CD14-positive monocyte (primary cell): Measurements from ENCODE around the gene PATJ. TPM values are rescaled to one million over a fixed set of nuclear protein-coding genes. Genes with fewer than 3 reads are reported as not detected.

Source experiments
- DNase-seq, 3 donors: peaks; one replicate each; pipeline ENCODE4 v3.0.0-alpha.2; 2011 to 2022
- H2AFZ ChIP-seq: 2 replicates; pipeline ENCODE4 v1.6.0; 2012; ENCODE audit warnings: mild to moderate bottlenecking, low read depth, low read length, inconsistent platforms; ENCODE audit not compliant: insufficient read depth, poor library complexity, severe bottlenecking
- H3K27ac ChIP-seq, 2 donors: 1 replicate in 1 of 2; 2 replicates in 1 of 2; pipeline ENCODE4 v1.5.1; 2012 to 2013; ENCODE audit warnings: low read length in 2 of 2, control low read depth in 1 of 2, inconsistent platforms in 1 of 2, low read depth in 1 of 2, mild to moderate bottlenecking in 1 of 2
- H3K27me3 ChIP-seq, 2 donors: one replicate each; pipeline versions ENCODE4 v1.6.0 to v1.6.1; 2011 to 2013; ENCODE audit warnings: low read length in 2 of 2; ENCODE audit not compliant: control insufficient read depth in 2 of 2, insufficient read depth in 2 of 2
- H3K36me3 ChIP-seq, 2 donors: replicated peaks in 1 of 2; 1 replicate in 1 of 2; 2 replicates in 1 of 2; pipeline versions ENCODE4 v1.5.1 to v1.6.1; 2012 to 2013; ENCODE audit warnings: low read length in 2 of 2, control low read depth in 1 of 2, inconsistent platforms in 1 of 2, mild to moderate bottlenecking in 1 of 2; ENCODE audit not compliant: insufficient read depth in 2 of 2, control insufficient read depth in 1 of 2
- H3K4me1 ChIP-seq, 2 donors: 1 replicate in 1 of 2; 2 replicates in 1 of 2; pipeline versions ENCODE4 v1.5.1 to v1.6.1; 2012 to 2013; ENCODE audit warnings: low read length in 2 of 2, control low read depth in 1 of 2, inconsistent platforms in 1 of 2, mild to moderate bottlenecking in 1 of 2, moderate library complexity in 1 of 2; ENCODE audit not compliant: insufficient read depth in 2 of 2, control insufficient read depth in 1 of 2
- H3K4me2 ChIP-seq: replicated peaks from 2 replicates; pipeline ENCODE3; 2012; ENCODE audit warnings: low read length, moderate library complexity, mild to moderate bottlenecking; ENCODE audit not compliant: poor library complexity, severe bottlenecking; ENCODE audit errors: extremely low read depth
- H3K4me3 ChIP-seq, 3 experiments: fragments of 200-600 bp in 1 of 3; sonication (generic) in 1 of 3; replicated peaks in 1 of 3; 1 replicate in 2 of 3; 2 replicates in 1 of 3; pipeline ENCODE4 v1.5.1; 2011 to 2013; ENCODE audit warnings: low read length in 3 of 3, mild to moderate bottlenecking in 3 of 3, control low read depth in 2 of 3, low read depth in 2 of 3, inconsistent platforms in 1 of 3, moderate library complexity in 1 of 3
- H3K79me2 ChIP-seq: 2 replicates; pipeline ENCODE4 v1.6.0; 2012; ENCODE audit warnings: mild to moderate bottlenecking, control low read depth, inconsistent platforms, low read length, moderate library complexity; ENCODE audit not compliant: insufficient read depth
- H3K9ac ChIP-seq: 2 replicates; pipeline ENCODE4 v1.6.0; 2017; ENCODE audit warnings: low read length, mild to moderate bottlenecking; ENCODE audit not compliant: insufficient read depth, poor library complexity, severe bottlenecking
- H3K9me3 ChIP-seq, 2 donors: replicated peaks in 1 of 2; 1 replicate in 1 of 2; 2 replicates in 1 of 2; pipeline versions ENCODE4 v1.5.1 to v1.6.1; 2012 to 2013; ENCODE audit warnings: low read length in 2 of 2, control low read depth in 1 of 2; ENCODE audit not compliant: control insufficient read depth in 1 of 2, insufficient read depth in 1 of 2
- H4K20me1 ChIP-seq: 2 replicates; pipeline ENCODE4 v1.6.0; 2012; ENCODE audit warnings: mild to moderate bottlenecking, low read length, control low read depth, moderate library complexity; ENCODE audit not compliant: insufficient read depth
- H3K27ac Mint-ChIP-seq, 7 donors: one replicate each; pipeline ENCODE4 v1.8.0; 2020; ENCODE audit warnings: mild to moderate bottlenecking in 7 of 7, mixed read lengths in 7 of 7, moderate library complexity in 6 of 7, inconsistent platforms in 2 of 7
- H3K27me3 Mint-ChIP-seq, 3 donors: one replicate each; pipeline ENCODE4 v1.8.0; 2021 to 2022; ENCODE audit warnings: low read depth in 3 of 3, mild to moderate bottlenecking in 3 of 3, mixed read lengths in 3 of 3, moderate library complexity in 3 of 3, inconsistent platforms in 1 of 3
- H3K36me3 Mint-ChIP-seq, 2 donors: one replicate each; pipeline ENCODE4 v1.8.0; 2020; ENCODE audit warnings: mixed read lengths in 2 of 2, inconsistent platforms in 1 of 2, mild to moderate bottlenecking in 1 of 2
- H3K4me1 Mint-ChIP-seq: one replicate; pipeline ENCODE4 v1.8.0; 2020; ENCODE audit warnings: mild to moderate bottlenecking, mixed read lengths
- H3K4me3 Mint-ChIP-seq, 2 donors: one replicate each; pipeline ENCODE4 v1.8.0; 2020; ENCODE audit warnings: mild to moderate bottlenecking in 2 of 2, mixed read lengths in 2 of 2, moderate library complexity in 1 of 2
- H3K9me3 Mint-ChIP-seq, 7 donors: one replicate each; pipeline ENCODE4 v1.8.0; 2020 to 2022; ENCODE audit warnings: mixed read lengths in 7 of 7, mild to moderate bottlenecking in 6 of 7, moderate library complexity in 6 of 7, inconsistent platforms in 2 of 7
- WGBS: methylation state at CpG from one replicate; pipeline ENCODE4 v1.1.5; 2013; ENCODE audit warnings: missing lambda C conversion rate; ENCODE audit not compliant: insufficient coverage; 5-methylcytosine and 5-hydroxymethylcytosine counted together
- intact Hi-C, 2 donors: fragments of 100-400 bp; cut with micrococcal nuclease; formaldehyde crosslinking; loops; one replicate each; pipeline versions ENCODE4 v1.15.0 to v1.15.1; 2023
- polyA plus RNA-seq, 3 donors: library from polyadenylated mRNA; depleted of rRNA in 1 of 3; unstranded in 2 of 3; stranded (reverse) in 1 of 3; fragments of 300-500 nt in 2 of 3; fragments of >200 nt in 1 of 3; fragmentation: Illumina TruSeq in 2 of 3; gene quantifications; 1 replicate in 2 of 3; 2 replicates in 1 of 3; pipeline ENCODE4 v1.2.3, GENCODE V29; 2012 to 2021
- TF ChIP-seq, protein P1 (sequence below): fragments of 200-600 bp; IDR thresholded peaks from one replicate; pipeline ENCODE4 v1.8.0; 2022; ENCODE audit warnings: antibody characterized with exemption, mild to moderate bottlenecking

The PATJ gene
- polyA plus RNA-seq, 3 donors: 0.01 to 0.23 TPM; not detected in 1

GRCh38 chr1:62209931-62210595 lies 467.8 kb downstream of the PATJ start:
- peak overlapping the region; percentile 70 to 90 (median 83) for H3K27ac Mint-ChIP-seq
- no peaks in the 10 kb centered on the region for H3K36me3 ChIP-seq
- no peak overlapping the region for H3K9ac ChIP-seq
- no peaks in the 10 kb centered on the region for H3K27me3 ChIP-seq
- peaks cover 0 to 5% (median 2%) of the 10 kb centered on the region in 3 donors for H3K27me3 Mint-ChIP-seq
- H3K27ac ChIP-seq: peak overlapping the region in 1 of 2 donors; percentile 66
- H3K4me1 ChIP-seq: peaks cover 3 to 22% of the 10 kb centered on the region in 2 donors
- peak overlapping the region in 1 of 2 donors; percentile 8 for H3K4me3 Mint-ChIP-seq
- peaks cover 6 to 10% of the 10 kb centered on the region in 2 donors for H3K9me3 ChIP-seq
- no peak overlapping the region for H3K4me2 ChIP-seq
- H3K36me3 Mint-ChIP-seq: peaks cover 0 to 3% of the 10 kb centered on the region in 2 donors
- no peak overlapping the region for H3K4me3 ChIP-seq
- no CpG with 5 or more reads among the region's 1 CpG for WGBS
- no peak overlapping the region for H2AFZ ChIP-seq
- H4K20me1 ChIP-seq: no peaks in the 10 kb centered on the region
- no peaks in the 10 kb centered on the region for H3K79me2 ChIP-seq
- peaks cover 13 to 39% (median 29%) of the 10 kb centered on the region in 7 donors for H3K9me3 Mint-ChIP-seq
- peaks cover 21% of the 10 kb centered on the region for H3K4me1 Mint-ChIP-seq
- TF ChIP-seq, protein P1, sequence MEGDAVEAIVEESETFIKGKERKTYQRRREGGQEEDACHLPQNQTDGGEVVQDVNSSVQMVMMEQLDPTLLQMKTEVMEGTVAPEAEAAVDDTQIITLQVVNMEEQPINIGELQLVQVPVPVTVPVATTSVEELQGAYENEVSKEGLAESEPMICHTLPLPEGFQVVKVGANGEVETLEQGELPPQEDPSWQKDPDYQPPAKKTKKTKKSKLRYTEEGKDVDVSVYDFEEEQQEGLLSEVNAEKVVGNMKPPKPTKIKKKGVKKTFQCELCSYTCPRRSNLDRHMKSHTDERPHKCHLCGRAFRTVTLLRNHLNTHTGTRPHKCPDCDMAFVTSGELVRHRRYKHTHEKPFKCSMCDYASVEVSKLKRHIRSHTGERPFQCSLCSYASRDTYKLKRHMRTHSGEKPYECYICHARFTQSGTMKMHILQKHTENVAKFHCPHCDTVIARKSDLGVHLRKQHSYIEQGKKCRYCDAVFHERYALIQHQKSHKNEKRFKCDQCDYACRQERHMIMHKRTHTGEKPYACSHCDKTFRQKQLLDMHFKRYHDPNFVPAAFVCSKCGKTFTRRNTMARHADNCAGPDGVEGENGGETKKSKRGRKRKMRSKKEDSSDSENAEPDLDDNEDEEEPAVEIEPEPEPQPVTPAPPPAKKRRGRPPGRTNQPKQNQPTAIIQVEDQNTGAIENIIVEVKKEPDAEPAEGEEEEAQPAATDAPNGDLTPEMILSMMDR: no peak
- intact Hi-C loops: no loop called here
- peak; percentile 57 to 73 (median 59) for DNase-seq

- WGBS: no CpG with 5 or more reads among the region's 1 CpG
- peaks cover 13 to 39% (median 29%) of the 10 kb centered on the region in 7 donors for H3K9me3 Mint-ChIP-seq
- intact Hi-C loops: no loop called here
- peaks cover 0 to 3% of the 10 kb centered on the region in 2 donors for H3K36me3 Mint-ChIP-seq
- H4K20me1 ChIP-seq: no peaks in the 10 kb centered on the region
- H3K36me3 ChIP-seq: no peaks in the 10 kb centered on the region
- no peak overlapping the region for H3K4me3 Mint-ChIP-seq
- no peak overlapping the region for H3K4me2 ChIP-seq
- no peak for DNase-seq
- H3K79me2 ChIP-seq: no peaks in the 10 kb centered on the region
- peaks cover 6 to 7% of the 10 kb centered on the region in 2 donors for H3K9me3 ChIP-seq
- H3K9ac ChIP-seq: no peak overlapping the region
- no peaks in the 10 kb centered on the region for H3K27me3 ChIP-seq
- peak overlapping the region in 4 of 7 donors; percentile 73 to 89 (median 82) for H3K27ac Mint-ChIP-seq
- H3K4me1 Mint-ChIP-seq: peaks cover 24% of the 10 kb centered on the region
- TF ChIP-seq, protein P1: no peak
- H3K27ac ChIP-seq: peak overlapping the region in 1 of 2 donors; percentile 66
- no peak overlapping the region for H2AFZ ChIP-seq
- H3K4me1 ChIP-seq: peaks cover 3 to 25% of the 10 kb centered on the region in 2 donors
- peaks cover 0 to 5% (median 2%) of the 10 kb centered on the region in 3 donors for H3K27me3 Mint-ChIP-seq
- no peak overlapping the region for H3K4me3 ChIP-seq
These were observed 468.7 kb downstream of the PATJ start for GRCh38 chr1:62210960-62211359.
